Loucy (cell line): ENCODE results near the gene PTCHD1.

Experiments used
- EZH2phosphoT487 ChIP-seq: fragments of 200-600 bp; IDR thresholded peaks from 2 replicates; pipeline ENCODE4 v1.6.1; 2018; ENCODE audit warnings: antibody characterized with exemption, mild to moderate bottlenecking, moderate library complexity, borderline replicate concordance
- TF ChIP-seq, protein P1 (sequence below): fragments of 200-600 bp; sonication (generic); conservative IDR thresholded peaks from 2 replicates; pipeline ENCODE4 v1.5.1; 2014; ENCODE audit warnings: mild to moderate bottlenecking, antibody characterized with exemption, low read length

DNA sequence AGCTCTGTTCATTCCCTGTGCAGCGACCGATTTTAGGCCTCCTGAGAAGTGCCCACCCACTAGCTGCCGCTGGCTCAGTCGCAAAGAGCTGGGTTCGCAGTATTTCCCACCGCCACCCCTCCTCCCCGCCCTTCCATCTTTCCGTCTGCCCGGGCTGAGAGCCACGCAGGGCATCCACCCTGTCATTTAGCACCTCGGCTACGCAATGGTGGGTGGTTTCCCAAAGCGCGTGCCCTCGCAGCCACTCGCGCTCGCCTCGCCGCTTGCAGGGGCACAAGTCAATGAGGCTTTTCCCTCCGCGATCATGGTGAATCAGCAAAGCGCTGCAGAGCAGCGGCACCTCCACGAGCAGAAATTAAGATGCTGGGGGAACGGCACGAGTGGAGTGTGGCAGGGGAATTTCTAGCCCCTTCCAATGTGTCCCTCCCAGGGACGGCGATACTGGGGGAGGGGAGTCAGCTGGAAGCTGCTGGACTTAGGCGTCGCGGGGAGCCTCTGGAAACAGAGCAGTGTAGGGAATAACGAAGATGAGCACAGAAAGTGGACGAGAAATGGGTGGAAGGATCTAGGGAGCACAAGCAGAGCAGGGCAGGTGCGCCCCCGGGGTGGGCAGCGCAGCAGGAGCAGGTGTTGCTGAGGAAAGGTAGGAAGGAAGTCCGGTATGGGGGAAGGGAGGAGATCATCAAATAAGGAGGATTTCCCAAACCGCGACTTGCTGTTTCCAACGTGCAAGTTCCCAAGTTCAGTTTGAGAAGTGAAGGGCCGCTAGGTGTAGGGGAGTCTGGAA lies 2.4 kb upstream of the PTCHD1 start:
- TF ChIP-seq, protein P1, sequence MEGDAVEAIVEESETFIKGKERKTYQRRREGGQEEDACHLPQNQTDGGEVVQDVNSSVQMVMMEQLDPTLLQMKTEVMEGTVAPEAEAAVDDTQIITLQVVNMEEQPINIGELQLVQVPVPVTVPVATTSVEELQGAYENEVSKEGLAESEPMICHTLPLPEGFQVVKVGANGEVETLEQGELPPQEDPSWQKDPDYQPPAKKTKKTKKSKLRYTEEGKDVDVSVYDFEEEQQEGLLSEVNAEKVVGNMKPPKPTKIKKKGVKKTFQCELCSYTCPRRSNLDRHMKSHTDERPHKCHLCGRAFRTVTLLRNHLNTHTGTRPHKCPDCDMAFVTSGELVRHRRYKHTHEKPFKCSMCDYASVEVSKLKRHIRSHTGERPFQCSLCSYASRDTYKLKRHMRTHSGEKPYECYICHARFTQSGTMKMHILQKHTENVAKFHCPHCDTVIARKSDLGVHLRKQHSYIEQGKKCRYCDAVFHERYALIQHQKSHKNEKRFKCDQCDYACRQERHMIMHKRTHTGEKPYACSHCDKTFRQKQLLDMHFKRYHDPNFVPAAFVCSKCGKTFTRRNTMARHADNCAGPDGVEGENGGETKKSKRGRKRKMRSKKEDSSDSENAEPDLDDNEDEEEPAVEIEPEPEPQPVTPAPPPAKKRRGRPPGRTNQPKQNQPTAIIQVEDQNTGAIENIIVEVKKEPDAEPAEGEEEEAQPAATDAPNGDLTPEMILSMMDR, result no peak
- TF ChIP-seq EZH2phosphoT487, result no peak
